Measurements from ENCODE around the gene GRM7. TPM values are rescaled to one million over a fixed set of nuclear protein-coding genes. Genes with fewer than 3 reads are reported as not detected.

GRM7 gene
- total RNA-seq, 4 donors from 2014 or later = 0.29 to 15.8 (median 0.67) TPM

DNA sequence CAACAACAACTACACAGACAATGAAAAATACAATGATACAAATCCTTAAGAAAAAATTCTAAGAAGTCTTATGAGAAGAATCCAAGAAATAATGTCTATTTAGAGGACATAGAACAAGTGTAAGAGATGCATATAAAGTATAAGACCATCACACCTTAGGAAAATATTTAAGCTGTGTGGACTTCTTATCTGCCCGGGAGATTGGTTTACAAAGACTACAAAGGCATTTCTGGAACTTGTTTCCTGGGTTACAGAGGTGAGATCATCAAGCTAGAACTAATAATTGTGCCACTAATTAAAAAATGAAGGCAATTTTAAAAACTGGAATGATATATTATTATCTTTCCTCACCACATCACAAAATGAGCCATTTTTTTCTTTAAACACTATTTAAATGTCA, 507.1 kb downstream of the GRM7 start:
- Histone ChIP-seq H3K9me3 (no peaks in the 10 kb centered on the region), H3K27me3 (no peaks in the 10 kb centered on the region), H3K36me3 (no peaks in the 10 kb centered on the region), H3K4me3 (no peak overlapping the region), H3K4me1 (no peaks in the 10 kb centered on the region), H3K27ac (no peak overlapping the region)
- intact Hi-C loops (cut with DNase I; ENCODE audit: low total_unique reads) = no loop called here
- no peak for DNase-seq
- TF ChIP-seq CTCF (IDR thresholded peaks at IDR 0.05) (no peak), POLR2A (IDR thresholded peaks at IDR 0.05) (no peak)

GRCh38 chr3:7368597-7368996, 507.7 kb downstream of the GRM7 start:
- intact Hi-C loops (cut with DNase I; ENCODE audit: low total_unique reads) = no loop called here
- no peaks in the 10 kb centered on the region for H3K4me1 ChIP-seq
- no peak for TF ChIP-seq CTCF (IDR thresholded peaks at IDR 0.05)
- TF ChIP-seq POLR2A (IDR thresholded peaks at IDR 0.05) = no peak

GRCh38 chr3:7371693-7372572, 511.0 kb downstream of the GRM7 start:
- intact Hi-C loops (cut with DNase I; ENCODE audit: low total_unique reads) = no loop called here
- DNase-seq = no peak
- no peaks in the 10 kb centered on the region for H3K9me3 ChIP-seq
- no peaks in the 10 kb centered on the region for H3K36me3 ChIP-seq
- H3K27ac ChIP-seq = no peak overlapping the region
- TF ChIP-seq CTCF (IDR thresholded peaks at IDR 0.05) = no peak
- TF ChIP-seq POLR2A (IDR thresholded peaks at IDR 0.05) = no peak
- H3K27me3 ChIP-seq = no peaks in the 10 kb centered on the region
- H3K4me1 ChIP-seq = no peaks in the 10 kb centered on the region
- no peak overlapping the region for H3K4me3 ChIP-seq

More at GRCh38 chr3:7368597-7368996, 507.7 kb downstream of the GRM7 start:
- H3K9me3 ChIP-seq = no peaks in the 10 kb centered on the region
- no peak overlapping the region for H3K4me3 ChIP-seq
- H3K27me3 ChIP-seq = no peaks in the 10 kb centered on the region
- no peak for DNase-seq
- H3K36me3 ChIP-seq = no peaks in the 10 kb centered on the region
- no peak overlapping the region for H3K27ac ChIP-seq

DNA sequence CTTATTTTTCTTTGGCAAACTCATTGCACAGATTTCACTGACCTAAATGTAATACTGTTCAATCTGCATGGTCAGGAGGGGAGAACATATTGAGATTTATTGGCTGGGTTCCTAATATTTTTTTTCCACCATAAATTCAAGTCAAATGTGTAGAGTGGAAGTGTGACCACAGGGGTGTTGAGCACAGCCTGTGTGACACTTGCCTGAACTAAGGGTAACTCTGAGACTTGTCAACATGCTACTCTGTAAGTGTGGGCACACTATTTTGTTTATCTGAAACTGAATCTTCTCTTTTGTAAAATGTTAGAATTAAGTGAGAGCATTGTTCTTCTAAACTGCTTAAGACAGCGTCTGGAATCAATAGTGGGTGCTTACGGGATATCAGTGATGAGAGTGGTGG, 516.2 kb downstream of the GRM7 start:
- H3K9me3 ChIP-seq = no peaks in the 10 kb centered on the region
- intact Hi-C loops (cut with DNase I; ENCODE audit: low total_unique reads) = no loop called here
- H3K36me3 ChIP-seq = no peaks in the 10 kb centered on the region

More for the DNA sequence above, 516.2 kb downstream of the GRM7 start:
- Histone ChIP-seq H3K4me3 (no peak overlapping the region), H3K27ac (no peak overlapping the region), H3K4me1 (no peaks in the 10 kb centered on the region), H3K27me3 (no peaks in the 10 kb centered on the region)
- no peak for DNase-seq
- no peak for TF ChIP-seq POLR2A (IDR thresholded peaks at IDR 0.05)
- no peak for TF ChIP-seq CTCF (IDR thresholded peaks at IDR 0.05)
